ENCODE data around the gene ELAVL1. TPM values are rescaled to one million over a fixed set of nuclear protein-coding genes. Genes with fewer than 3 reads are reported as not detected.

The ELAVL1 gene
- total and polyA plus RNA-seq, 2 of the 13 experiments (the other 11 are each of a cell fraction or from before 2014, with no cell fraction given), result 27.9 to 38.4 TPM

DNA sequence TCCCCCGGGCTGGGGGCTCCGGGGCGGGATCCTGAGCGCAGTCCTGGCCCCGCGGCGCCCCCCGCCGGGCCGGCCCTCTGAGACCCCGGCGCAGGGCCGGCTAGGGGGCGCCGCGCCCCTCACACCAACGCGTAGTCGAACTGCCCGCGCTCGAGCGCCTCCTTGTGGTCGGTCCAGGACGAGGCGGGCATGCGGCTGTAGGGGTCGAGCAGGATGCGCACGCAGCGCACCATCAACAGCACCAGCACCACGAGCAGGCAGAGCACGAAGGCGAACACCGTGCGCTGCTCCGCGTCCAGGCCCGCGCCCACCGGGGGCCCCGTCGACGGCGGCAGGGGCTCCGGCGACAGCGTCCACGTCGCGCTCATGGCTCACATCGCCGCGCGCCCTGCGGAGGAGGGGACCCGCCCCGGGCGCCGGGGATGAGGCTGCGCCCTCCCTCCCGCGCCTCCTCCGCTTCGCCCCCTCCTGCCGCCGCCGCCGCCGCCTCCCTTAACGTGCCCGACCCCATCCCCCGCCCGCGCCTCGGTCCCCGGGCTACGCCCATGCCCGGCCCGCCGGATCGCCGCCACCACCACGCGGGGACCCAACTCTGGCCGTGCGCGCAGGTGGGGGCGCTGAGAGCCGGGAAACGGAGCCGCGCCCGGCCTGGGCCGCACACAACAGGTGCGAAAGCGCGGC lies 80.1 kb downstream of the ELAVL1 start (continued):
- 0 out of 2 replicates have a peak, but pooled peaks have one; percentile 36 for TF ChIP-seq PREB (CRISPR knock-in tag; IDR thresholded peaks at IDR 0.05)
- no peak for TF ChIP-seq ELF4 (CRISPR knock-in tag; IDR thresholded peaks at IDR 0.05; ENCODE audit: borderline replicate concordance)
- peak; percentile 87; the same call in 1 of the 2 replicates for TF ChIP-seq ZNF563 (CRISPR knock-in tag; IDR thresholded peaks at IDR 0.05)
- peak; percentile 73; the same call in 1 of the 2 replicates for TF ChIP-seq ZNF441 (CRISPR knock-in tag; IDR thresholded peaks at IDR 0.05; ENCODE audit: borderline replicate concordance)
- TF ChIP-seq ZBTB34 (CRISPR knock-in tag; IDR thresholded peaks at IDR 0.05), result 0 out of 2 replicates have a peak, but pooled peaks have one; percentile 14
- TF ChIP-seq, protein P1, sequence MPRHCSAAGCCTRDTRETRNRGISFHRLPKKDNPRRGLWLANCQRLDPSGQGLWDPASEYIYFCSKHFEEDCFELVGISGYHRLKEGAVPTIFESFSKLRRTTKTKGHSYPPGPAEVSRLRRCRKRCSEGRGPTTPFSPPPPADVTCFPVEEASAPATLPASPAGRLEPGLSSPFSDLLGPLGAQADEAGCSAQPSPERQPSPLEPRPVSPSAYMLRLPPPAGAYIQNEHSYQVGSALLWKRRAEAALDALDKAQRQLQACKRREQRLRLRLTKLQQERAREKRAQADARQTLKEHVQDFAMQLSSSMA (CRISPR knock-in tag; IDR thresholded peaks at IDR 0.05), result no peak
- peak; percentile 69; the same call in 1 of the 2 replicates for TF ChIP-seq TERF1 (CRISPR knock-in tag; IDR thresholded peaks at IDR 0.05)
- no peak for TF ChIP-seq RBAK (CRISPR knock-in tag; IDR thresholded peaks at IDR 0.05)
- TF ChIP-seq, protein P2, sequence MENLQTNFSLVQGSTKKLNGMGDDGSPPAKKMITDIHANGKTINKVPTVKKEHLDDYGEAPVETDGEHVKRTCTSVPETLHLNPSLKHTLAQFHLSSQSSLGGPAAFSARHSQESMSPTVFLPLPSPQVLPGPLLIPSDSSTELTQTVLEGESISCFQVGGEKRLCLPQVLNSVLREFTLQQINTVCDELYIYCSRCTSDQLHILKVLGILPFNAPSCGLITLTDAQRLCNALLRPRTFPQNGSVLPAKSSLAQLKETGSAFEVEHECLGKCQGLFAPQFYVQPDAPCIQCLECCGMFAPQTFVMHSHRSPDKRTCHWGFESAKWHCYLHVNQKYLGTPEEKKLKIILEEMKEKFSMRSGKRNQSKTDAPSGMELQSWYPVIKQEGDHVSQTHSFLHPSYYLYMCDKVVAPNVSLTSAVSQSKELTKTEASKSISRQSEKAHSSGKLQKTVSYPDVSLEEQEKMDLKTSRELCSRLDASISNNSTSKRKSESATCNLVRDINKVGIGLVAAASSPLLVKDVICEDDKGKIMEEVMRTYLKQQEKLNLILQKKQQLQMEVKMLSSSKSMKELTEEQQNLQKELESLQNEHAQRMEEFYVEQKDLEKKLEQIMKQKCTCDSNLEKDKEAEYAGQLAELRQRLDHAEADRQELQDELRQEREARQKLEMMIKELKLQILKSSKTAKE (CRISPR knock-in tag; IDR thresholded peaks at IDR 0.05; ENCODE audit: borderline replicate concordance), result no peak
- peak; percentile 92 for TF ChIP-seq ZFYVE20 (CRISPR knock-in tag; IDR thresholded peaks at IDR 0.05; ENCODE audit: borderline replicate concordance, low read depth)
- peak; percentile 94 for TF ChIP-seq NFKB2 (CRISPR knock-in tag; IDR thresholded peaks at IDR 0.05; ENCODE audit: borderline replicate concordance)
- TF ChIP-seq MXD4 (CRISPR knock-in tag; IDR thresholded peaks at IDR 0.05), result peak; percentile 70
- TF ChIP-seq TAF15 (IDR thresholded peaks at IDR 0.05; ENCODE audit: low read depth, low read length, poor library complexity, severe bottlenecking), result no peak
- 0 out of 2 replicates have a peak, but pooled peaks have one; percentile 68 for TF ChIP-seq ZSCAN12 (CRISPR knock-in tag; IDR thresholded peaks at IDR 0.05)
- TF ChIP-seq, protein P3, sequence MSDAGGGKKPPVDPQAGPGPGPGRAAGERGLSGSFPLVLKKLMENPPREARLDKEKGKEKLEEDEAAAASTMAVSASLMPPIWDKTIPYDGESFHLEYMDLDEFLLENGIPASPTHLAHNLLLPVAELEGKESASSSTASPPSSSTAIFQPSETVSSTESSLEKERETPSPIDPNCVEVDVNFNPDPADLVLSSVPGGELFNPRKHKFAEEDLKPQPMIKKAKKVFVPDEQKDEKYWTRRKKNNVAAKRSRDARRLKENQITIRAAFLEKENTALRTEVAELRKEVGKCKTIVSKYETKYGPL (CRISPR knock-in tag; IDR thresholded peaks at IDR 0.05), result peak; percentile 34; the same call in 1 of the 2 replicates
- TF ChIP-seq ZNF703 (CRISPR knock-in tag; IDR thresholded peaks at IDR 0.05; ENCODE audit: borderline replicate concordance), result no peak
- TF ChIP-seq ZNF3 (CRISPR knock-in tag; IDR thresholded peaks at IDR 0.05), result no peak
- 0 out of 2 replicates have a peak, but pooled peaks have one; percentile 67 for TF ChIP-seq ZSCAN20 (CRISPR knock-in tag; IDR thresholded peaks at IDR 0.05; ENCODE audit: borderline replicate concordance)
- no peak for TF ChIP-seq POLR2AphosphoS5 (IDR thresholded peaks at IDR 0.05; ENCODE audit: low read depth, low read length)
- TF ChIP-seq TCF7L2 (IDR thresholded peaks at IDR 0.05; ENCODE audit: low read depth, low read length), result no peak
- no peak for TF ChIP-seq SRSF9 (IDR thresholded peaks at IDR 0.05; ENCODE audit: borderline replicate concordance, insufficient read depth, low read depth, low read length, poor library complexity, severe bottlenecking)
